ENCODE results near the gene ITK.
A peak's percentile ranks its signal among the peaks of the same experiment; 100 is the strongest.

The ITK gene

GRCh38 chr5:157284458-157285212 is 104.0 kb downstream of the ITK start:
- DNase-seq, result no peak

DNA sequence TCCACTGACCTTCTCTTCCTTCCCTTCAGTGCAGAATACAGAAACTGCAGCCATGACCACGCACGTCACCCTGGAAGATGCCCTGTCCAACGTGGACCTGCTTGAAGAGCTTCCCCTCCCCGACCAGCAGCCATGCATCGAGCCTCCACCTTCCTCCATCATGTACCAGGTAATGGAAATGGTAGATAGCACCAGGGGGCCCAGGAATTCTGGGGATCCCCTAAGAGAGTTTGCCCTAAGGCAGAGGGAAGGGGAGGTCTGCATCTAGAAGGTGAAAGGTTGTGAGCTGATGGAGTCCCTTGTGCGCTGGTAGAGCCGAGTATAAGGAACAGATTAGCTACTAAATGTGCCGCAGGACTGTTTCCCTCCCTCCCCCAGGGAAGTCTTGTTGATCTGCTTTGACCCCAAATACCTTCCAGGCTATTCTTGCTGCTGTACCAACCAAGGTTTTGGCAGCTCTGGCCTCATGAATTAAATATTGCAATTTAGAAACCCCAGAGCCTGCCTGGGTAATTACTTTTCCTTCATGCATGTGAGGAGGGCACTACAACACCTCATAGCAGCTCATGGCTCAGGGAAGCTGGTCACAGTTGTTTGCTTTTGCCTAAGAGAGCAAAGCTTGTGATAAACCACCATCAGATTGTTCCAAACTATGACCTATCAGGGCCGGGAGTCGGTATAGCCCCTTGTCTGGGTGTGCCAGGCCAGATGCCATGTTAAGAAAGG is 104.8 kb downstream of the ITK start:
- DNase-seq, result no peak

DNA sequence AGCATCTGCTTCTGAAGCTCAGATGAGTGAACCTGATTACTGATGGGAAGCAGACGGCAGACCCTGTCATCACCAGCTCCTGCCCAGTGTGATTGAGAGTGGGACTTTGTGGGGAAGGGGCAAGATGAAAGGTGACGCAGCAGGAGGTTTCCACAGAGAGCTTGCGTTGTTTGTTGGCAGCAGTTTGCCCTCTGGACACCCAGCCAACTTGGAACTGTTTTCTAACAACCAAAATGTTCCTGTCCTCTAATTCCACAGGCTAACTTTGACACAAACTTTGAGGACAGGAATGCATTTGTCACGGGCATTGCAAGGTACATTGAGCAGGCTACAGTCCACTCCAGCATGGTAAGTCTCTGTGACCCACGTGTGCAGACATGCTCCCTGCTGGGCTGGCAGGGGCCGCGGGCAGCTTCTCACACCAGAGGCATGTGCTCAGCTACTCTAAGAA is 106.1 kb downstream of the ITK start:
- DNase-seq, result no peak

DNA sequence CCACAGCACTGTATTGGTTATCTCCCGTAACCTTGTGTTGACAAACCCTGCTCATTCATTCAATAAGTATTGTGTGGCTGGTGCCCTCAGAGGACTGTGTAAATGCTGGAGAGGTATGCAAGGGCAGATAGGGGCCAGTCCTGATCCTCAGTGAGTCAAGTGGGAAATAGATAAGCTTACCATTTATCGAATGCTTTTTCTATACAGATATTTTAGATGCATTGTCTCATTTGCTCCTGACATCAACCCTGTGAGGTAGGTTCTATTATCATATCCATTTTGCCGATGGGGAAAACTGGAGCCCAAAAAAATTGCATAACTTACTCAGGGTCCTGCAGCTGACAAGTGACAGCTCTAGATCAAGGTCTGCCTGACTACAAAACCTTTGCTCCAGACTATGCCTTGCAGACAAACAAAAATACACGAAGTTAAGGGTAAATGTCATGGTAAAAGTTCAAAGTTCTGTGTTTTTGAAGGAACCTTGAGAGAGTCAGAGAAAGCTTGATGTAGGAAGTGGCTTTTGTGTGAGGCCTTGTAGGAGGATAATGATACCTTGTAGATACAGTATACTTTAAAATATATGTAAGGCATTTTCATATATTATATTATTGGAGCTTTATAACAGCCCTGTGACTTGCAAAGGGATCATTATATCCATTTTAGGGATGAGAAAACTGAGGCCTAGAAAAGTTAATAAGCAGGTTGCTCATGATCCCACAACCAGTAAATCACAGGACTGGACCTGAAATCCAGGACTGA is 107.9 kb downstream of the ITK start:
- DNase-seq, result no peak

GRCh38 chr5:157289164-157289819 is 108.7 kb downstream of the ITK start:
- DNase-seq, result no peak

DNA sequence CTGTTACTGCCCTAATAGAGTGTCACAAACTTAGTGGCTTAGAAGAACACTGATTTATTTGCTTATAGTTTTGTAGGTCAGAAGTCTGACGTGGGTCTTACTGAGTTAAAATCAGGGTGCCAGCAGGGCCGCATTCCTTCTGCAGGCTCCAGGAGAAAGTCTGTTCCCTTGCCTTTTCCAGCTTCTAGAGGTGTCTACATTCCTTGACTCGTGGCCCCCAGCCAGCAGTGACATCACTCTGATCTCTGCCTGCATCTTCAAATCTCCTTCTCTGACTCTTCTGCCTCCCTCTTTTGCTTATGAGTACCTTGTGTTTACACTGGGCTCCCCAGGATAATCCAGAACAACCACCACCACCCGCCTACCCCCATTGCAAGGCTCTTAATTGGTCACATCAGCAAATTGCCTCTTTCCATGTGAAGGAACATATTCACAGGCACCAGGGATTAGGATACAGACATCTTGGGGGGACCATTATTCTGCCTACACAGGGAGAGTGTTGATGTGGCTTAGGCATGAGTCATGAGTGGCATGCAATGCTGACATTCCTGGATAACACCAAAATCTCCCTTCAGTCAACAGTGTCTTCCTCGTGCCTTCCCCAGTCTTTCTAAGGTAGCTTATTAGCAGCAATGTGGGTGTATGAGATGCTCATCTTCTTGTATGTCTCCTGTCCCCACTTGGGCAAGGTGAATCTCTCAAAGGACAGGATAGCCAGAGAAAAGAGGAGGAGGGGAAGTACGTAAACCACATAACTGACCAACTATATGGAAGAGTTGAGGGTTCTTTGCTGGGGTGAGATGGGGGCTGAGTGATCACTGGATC is 109.7 kb downstream of the ITK start:
- no peak for DNase-seq

- DNase-seq, result peak; percentile 63
Measured at GRCh38 chr5:157290981-157291711, 110.5 kb downstream of the ITK start.

DNA sequence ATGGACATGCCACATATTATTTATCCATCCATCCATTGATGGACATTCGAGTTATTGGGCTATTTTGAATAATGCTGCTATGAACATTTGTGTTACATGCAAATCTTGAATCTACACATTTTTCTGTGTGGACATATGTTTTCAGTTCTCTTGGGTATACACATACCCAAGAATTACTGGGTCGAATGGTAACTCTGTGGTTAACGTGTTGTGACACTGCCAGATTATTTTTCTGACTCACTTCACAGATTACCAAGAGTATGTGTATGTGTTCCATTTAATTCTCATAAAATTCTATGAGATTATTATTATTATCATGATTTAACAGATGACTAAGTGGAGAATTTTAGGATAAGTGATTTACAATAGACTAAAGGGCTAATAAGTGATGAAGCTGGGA is 112.0 kb downstream of the ITK start:
- no peak for DNase-seq

- DNase-seq, result no peak
Measured at GRCh38 chr5:157294407-157295091, 113.9 kb downstream of the ITK start.

DNA sequence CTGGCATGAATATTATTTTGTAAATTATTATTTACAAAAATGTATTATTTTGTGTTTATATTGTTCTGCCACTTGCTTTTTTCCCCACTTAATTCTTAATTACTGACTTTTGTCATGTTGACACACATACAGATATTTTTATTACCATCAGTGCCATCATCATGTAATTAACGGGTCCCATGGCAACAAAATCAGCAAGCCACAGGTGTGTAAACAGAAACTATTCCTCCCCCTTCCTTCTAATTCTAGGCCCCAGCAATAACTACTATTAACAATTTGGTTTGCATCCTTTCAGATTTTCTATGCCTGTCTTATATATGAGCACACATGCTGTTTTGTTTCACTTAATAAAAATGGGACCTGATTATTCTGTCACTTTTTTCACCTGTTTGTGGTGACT is 114.6 kb downstream of the ITK start:
- no peak for DNase-seq

- DNase-seq, result no peak
Measured at GRCh38 chr5:157300564-157300963, 119.9 kb downstream of the ITK start.

- DNase-seq, result no peak
Measured at GRCh38 chr5:157301066-157301465, 120.4 kb downstream of the ITK start.

DNA sequence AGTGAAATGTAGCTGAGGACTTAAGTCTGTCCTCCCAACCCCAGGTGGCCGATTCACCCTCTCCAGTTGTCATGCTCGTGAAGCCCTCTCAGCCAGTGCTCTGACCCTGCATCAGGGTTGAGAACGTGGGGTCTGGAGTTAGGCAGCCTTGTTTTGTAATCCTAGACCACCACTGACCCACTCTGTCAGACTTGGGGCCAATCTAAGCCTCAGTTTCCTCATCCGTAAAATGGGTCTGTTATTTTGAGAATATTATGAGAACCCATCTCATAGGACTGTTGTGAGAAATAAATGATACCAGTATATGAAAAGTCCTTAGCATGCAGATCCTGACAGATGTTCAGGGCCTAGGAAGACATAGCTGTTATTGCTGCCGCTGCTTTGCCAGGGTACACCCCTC is 122.4 kb downstream of the ITK start:
- no peak for DNase-seq

DNA sequence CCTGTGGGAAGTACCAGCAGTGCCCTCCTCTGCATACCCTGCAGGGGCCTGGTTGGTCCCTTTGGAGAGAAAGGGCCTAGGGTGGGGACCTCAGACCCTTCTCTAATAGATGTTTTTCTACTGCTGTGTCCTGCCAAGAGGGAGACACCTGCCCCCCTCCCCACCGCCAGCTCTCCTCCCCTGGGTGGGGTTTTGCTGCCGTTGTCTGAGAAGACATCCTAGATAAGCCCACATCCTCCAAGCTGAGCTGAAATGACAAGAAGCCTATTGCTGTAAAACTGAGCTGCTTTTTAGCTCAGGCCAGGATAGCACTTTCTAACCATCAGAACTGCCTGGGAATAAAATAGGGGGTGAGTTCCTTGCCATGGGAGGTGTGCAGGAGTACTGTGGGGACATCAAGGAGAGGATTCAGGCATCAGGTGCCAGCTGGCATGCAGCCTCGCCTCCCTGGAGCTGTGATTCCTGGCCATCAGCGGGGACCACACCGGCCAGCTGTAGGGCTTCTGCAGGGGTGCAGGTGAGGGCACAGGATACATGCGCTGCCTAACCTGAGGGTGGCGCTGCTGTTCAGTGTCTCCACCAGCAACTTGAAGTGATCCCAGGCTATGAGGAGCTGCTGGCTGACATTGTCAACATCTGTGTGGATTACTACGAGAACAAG is 123.2 kb downstream of the ITK start:
- peak; percentile 47 for DNase-seq
